Activated T-cell treated with anti-CD3 and anti-CD28 coated beads, Interleukin-2, amount 50 U/mL, for 24 hours (primary cell): ENCODE results near the gene SLITRK3.

Source experiments
- DNase-seq: peaks from one replicate; pipeline ENCODE4 v3.0.0-alpha.2; 2020
- H3K27ac Mint-ChIP-seq: 2 replicates; pipeline ENCODE4 v1.8.0; 2020; ENCODE audit warnings: mild to moderate bottlenecking, mixed read lengths
- H3K27me3 Mint-ChIP-seq: 2 replicates; pipeline ENCODE4 v1.8.0; 2020; ENCODE audit warnings: mixed read lengths
- H3K36me3 Mint-ChIP-seq: 2 replicates; pipeline ENCODE4 v1.8.0; 2020; ENCODE audit warnings: low read depth, mixed read lengths
- H3K4me1 Mint-ChIP-seq: 2 replicates; pipeline ENCODE4 v1.8.0; 2020; ENCODE audit warnings: low read depth, mixed read lengths
- H3K4me3 Mint-ChIP-seq: 2 replicates; pipeline ENCODE4 v1.8.0; 2020; ENCODE audit warnings: mild to moderate bottlenecking, moderate library complexity, mixed read lengths
- H3K9me3 Mint-ChIP-seq: 2 replicates; pipeline ENCODE4 v1.8.0; 2020; ENCODE audit warnings: mixed read lengths

SLITRK3 gene, protein sequence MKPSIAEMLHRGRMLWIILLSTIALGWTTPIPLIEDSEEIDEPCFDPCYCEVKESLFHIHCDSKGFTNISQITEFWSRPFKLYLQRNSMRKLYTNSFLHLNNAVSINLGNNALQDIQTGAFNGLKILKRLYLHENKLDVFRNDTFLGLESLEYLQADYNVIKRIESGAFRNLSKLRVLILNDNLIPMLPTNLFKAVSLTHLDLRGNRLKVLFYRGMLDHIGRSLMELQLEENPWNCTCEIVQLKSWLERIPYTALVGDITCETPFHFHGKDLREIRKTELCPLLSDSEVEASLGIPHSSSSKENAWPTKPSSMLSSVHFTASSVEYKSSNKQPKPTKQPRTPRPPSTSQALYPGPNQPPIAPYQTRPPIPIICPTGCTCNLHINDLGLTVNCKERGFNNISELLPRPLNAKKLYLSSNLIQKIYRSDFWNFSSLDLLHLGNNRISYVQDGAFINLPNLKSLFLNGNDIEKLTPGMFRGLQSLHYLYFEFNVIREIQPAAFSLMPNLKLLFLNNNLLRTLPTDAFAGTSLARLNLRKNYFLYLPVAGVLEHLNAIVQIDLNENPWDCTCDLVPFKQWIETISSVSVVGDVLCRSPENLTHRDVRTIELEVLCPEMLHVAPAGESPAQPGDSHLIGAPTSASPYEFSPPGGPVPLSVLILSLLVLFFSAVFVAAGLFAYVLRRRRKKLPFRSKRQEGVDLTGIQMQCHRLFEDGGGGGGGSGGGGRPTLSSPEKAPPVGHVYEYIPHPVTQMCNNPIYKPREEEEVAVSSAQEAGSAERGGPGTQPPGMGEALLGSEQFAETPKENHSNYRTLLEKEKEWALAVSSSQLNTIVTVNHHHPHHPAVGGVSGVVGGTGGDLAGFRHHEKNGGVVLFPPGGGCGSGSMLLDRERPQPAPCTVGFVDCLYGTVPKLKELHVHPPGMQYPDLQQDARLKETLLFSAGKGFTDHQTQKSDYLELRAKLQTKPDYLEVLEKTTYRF

DNA sequence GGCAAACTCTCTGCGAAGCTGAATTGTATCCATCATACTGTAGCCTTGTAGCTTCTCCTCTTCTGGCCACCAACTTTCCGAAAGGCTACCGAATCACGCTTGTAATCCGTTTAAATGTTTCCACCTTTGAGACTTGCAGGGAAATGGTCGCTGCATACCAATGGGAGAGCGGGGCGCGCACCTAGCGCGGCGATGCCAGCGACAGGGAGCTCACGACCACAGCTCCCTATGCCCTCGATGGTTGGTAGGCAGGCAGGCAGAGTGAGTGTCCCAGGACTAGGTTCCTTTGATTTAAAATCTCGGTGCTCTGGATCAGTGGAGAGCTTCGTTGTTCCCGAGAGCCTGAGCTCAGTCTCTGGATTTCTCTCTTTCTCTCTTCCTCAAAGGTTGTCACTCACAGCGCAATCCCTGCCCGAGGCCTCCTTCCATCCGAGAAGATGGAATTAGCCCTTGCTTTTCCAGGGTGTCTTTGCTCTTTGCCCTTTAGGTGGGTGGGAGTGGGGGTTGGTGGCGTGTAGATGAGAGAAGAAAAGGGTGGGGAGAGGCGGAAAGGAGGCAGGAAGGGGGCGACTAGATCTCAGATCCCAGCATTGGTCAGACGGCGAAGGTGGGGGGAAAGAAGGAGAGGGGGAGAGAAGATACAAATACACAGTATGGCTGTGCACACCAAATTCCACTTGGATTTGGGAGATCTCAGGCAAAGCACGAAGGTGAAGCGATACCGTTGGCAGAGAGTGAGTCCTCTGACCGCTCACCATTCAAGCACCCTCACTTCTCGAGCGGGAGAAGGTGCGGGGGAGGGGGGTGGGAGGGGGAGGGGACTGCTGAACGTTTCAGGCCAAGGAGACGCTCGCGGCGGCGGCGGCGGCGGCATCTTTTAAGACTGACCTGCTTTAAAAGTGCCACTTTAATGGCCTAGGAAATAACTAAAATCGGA, at the start of gene SLITRK3:
TSS of gene SLITRK3 (minus strand) at position 745 of the 937 bp plus-strand sequence. CDS start 5,554 bp downstream, outside the sequence.
- peaks cover 67% of the 10 kb centered on the region for H3K27me3 Mint-ChIP-seq
- no peak within 1 kb of the TSS for H3K27ac Mint-ChIP-seq
- peak within 1 kb of the TSS; percentile 32 for H3K4me3 Mint-ChIP-seq

DNA sequence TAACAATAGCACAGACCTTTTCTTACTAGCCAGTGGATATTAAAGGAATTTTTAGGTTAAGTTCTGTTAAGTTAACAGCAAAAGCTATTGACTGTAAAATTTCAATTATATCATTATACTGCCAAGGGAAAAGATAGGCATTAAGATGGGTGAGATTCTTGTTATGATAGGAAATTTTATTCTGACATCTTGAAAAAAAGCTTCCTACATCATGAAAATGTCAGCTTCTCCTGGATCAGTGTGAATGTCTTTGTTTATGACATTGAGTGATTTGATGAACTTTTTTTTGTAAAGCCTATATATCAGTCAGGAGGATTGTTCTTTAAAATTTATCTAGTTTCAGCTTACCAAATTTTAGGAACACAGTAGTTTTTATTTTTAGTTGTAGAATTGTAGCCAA, 47.4 kb upstream of the SLITRK3 start:
- peaks cover 2% of the 10 kb centered on the region for H3K9me3 Mint-ChIP-seq
- H3K4me3 Mint-ChIP-seq, result no peak overlapping the region
- H3K27ac Mint-ChIP-seq, result no peak overlapping the region
- no peaks in the 10 kb centered on the region for H3K27me3 Mint-ChIP-seq
- no peaks in the 10 kb centered on the region for H3K36me3 Mint-ChIP-seq
- no peak for DNase-seq
- H3K4me1 Mint-ChIP-seq, result no peaks in the 10 kb centered on the region

More for the DNA sequence above, at the start of gene SLITRK3:
- H3K4me1 Mint-ChIP-seq, result peaks cover 20% of the 10 kb centered on the region
- no peaks in the 10 kb centered on the region for H3K36me3 Mint-ChIP-seq
- H3K9me3 Mint-ChIP-seq, result no peaks in the 10 kb centered on the region
- no peak for DNase-seq

DNA sequence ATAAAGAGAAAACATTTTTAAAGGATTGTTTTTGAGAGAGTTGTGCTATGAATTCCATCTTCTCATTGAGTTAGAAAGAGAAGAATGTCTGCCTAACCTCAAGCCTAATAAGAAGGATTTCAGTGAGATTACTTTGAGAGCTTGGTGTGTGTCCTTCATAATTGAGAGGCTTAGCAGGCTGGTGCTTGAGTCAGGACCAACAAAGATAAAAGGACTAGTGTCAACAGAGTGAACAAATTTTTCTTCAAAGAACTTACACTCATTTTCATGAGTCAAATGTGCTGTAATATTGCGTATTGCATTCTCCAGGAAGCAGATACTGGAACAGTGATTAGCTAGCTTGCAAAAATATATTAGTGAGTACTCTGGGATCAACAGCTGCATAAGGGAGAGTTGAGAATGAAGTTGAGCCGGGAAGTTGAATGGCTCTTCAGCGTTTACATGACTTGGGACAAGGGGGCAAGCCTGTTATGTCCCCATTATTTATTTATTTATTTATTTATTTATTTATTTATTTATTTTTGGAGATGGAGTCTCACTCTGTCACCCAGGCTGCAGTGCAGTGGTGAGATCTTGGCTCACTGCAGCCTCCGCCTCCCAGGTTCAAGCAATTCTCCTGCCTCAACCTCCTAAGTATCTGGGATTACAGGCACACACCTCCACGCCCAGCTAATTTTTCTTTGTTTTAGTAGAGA, 37.5 kb upstream of the SLITRK3 start:
- Mint-ChIP-seq H3K4me1 (no peaks in the 10 kb centered on the region), H3K9me3 (peaks cover 2% of the 10 kb centered on the region)

DNA sequence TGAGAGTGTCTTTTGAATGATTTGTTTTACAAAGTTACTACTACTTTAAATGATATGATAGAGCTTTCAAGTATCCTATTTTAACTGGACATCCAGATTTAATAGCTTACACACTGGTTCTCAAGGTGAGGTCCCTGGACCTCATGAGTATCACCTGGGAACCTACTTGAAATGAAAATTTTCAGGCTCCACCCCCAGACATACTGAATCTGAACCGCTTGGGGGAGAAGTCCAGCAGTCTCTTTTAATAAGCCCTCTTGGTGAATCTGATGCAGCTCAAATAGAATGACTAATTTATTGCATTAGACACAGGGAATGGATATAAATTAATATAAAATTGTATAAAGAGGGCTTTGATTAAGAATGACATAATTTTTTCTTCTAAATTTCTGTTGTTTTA, 29.4 kb upstream of the SLITRK3 start:
- Mint-ChIP-seq H3K27me3 (no peaks in the 10 kb centered on the region), H3K27ac (no peak overlapping the region), H3K4me1 (no peaks in the 10 kb centered on the region), H3K9me3 (peaks cover 8% of the 10 kb centered on the region), H3K4me3 (no peak overlapping the region), H3K36me3 (no peaks in the 10 kb centered on the region)
- DNase-seq, result no peak

More for the DNA sequence above, 37.5 kb upstream of the SLITRK3 start:
- Mint-ChIP-seq H3K36me3 (no peaks in the 10 kb centered on the region), H3K4me3 (no peak overlapping the region), H3K27ac (no peak overlapping the region), H3K27me3 (no peaks in the 10 kb centered on the region)
- DNase-seq, result no peak

DNA sequence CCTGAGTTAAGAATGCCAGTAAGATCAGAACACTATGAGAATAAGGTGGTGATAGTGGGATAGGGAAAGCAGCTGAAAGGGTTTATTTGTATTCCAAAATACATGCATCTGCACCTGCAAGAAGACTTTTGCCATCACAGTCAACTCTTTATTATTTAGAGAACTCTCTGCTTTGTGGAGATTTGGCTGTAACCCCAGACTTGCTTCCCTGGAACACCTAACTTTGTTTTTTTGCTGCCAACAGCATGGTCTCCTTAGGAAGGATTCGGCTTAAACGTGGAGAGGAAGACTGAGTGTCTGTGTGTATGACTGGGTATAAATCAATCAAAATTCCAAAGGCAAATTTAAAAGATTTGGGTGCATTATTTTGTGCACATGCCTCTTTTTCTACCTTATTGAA, 21.6 kb upstream of the SLITRK3 start:
- H3K27me3 Mint-ChIP-seq, result no peaks in the 10 kb centered on the region
- no peak for DNase-seq
- H3K4me1 Mint-ChIP-seq, result no peaks in the 10 kb centered on the region
- no peak overlapping the region for H3K4me3 Mint-ChIP-seq
- H3K27ac Mint-ChIP-seq, result no peak overlapping the region
- peaks cover 5% of the 10 kb centered on the region for H3K9me3 Mint-ChIP-seq
- H3K36me3 Mint-ChIP-seq, result no peaks in the 10 kb centered on the region

DNA sequence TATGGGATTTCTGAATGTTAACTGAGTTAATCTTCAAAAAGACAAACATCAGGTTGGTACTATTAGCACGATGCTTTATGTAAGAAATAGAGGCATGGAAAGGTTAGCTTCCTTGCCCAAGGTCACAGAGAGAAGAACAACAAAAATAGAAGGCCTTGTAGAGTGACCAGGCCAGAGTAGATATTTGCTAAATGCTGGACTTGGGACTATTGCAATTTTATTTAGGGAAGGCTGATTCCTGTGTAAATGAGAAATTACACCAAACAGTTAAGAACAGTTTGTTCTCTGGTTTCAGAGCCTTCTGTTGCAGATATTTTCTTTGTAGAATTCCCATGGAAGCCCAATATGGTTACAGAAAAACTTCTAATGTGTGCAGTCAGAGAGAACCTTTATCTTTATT, 16.4 kb upstream of the SLITRK3 start:
- H3K4me3 Mint-ChIP-seq, result no peak overlapping the region
- H3K27me3 Mint-ChIP-seq, result no peaks in the 10 kb centered on the region
- no peaks in the 10 kb centered on the region for H3K36me3 Mint-ChIP-seq
- no peaks in the 10 kb centered on the region for H3K4me1 Mint-ChIP-seq
- DNase-seq, result no peak
- H3K9me3 Mint-ChIP-seq, result peaks cover 2% of the 10 kb centered on the region
- H3K27ac Mint-ChIP-seq, result no peak overlapping the region

DNA sequence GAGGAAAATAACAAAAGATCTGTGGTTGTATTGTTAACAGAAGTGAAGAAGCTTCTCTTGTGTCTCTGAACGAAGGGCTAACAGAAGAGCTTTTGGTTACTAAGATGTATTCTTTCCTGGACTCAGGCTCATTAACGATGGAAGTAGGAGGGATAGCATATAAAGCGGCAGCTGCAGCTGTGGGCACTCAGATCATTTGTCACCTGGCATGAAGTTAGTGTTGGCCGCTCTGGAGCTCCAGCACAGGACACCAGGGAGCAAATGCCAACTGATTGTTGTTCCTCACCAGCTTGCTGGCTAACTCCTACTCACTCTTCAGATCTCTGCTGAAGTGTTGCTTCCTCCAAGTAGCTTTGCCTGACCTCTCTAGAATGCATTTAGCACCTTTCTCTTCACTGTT, 15.5 kb upstream of the SLITRK3 start:
- H3K27ac Mint-ChIP-seq, result no peak overlapping the region
- peaks cover 2% of the 10 kb centered on the region for H3K4me1 Mint-ChIP-seq
- no peak for DNase-seq
- H3K36me3 Mint-ChIP-seq, result no peaks in the 10 kb centered on the region
- H3K9me3 Mint-ChIP-seq, result peaks cover 2% of the 10 kb centered on the region
- no peak overlapping the region for H3K4me3 Mint-ChIP-seq
- H3K27me3 Mint-ChIP-seq, result peaks cover 3% of the 10 kb centered on the region

DNA sequence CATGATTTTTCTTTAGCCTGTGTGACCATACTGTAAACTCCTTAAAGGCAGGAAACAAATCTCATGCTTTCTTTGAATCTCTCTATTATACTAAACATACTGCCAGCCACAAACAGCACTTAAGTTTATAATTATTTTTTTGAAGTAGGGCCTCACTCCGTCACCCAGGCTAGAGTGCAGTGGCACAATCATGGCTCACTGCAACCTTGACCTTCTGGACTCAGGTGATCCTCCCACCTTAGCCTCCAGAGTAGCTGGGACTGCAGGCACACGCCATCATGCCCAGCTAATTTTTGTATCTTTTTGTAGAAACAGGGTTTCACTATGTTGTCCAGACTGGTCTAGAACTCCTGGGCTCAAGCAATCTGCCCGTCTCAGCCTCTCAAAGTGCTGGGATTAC, 14.5 kb upstream of the SLITRK3 start:
- Mint-ChIP-seq H3K27ac (no peak overlapping the region), H3K36me3 (no peaks in the 10 kb centered on the region), H3K27me3 (peaks cover 7% of the 10 kb centered on the region), H3K4me1 (peaks cover 2% of the 10 kb centered on the region), H3K4me3 (no peak overlapping the region), H3K9me3 (peaks cover 2% of the 10 kb centered on the region)
- no peak for DNase-seq

DNA sequence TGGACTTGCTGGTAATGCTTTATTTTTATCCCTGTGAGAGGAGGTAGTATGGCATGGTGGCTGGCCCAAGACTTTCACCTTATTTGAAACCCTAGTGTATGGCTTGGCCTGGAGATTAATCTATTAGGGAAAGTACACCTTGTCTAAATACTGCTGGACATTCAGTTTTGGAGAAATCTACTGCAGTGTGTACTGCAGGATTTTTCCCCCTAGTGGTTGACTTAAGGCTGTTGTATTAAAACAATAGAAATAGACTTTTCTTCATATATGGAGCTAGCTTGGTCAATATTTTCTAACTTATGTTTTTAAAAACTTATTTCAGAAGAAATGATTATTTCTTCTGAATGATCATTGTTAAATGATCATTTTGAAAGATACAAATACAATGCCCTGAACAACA, 13.9 kb upstream of the SLITRK3 start:
- Mint-ChIP-seq H3K27ac (no peak overlapping the region), H3K36me3 (no peaks in the 10 kb centered on the region), H3K4me1 (peaks cover 2% of the 10 kb centered on the region), H3K4me3 (no peak overlapping the region), H3K27me3 (peaks cover 7% of the 10 kb centered on the region), H3K9me3 (peaks cover 1% of the 10 kb centered on the region)
- no peak for DNase-seq

DNA sequence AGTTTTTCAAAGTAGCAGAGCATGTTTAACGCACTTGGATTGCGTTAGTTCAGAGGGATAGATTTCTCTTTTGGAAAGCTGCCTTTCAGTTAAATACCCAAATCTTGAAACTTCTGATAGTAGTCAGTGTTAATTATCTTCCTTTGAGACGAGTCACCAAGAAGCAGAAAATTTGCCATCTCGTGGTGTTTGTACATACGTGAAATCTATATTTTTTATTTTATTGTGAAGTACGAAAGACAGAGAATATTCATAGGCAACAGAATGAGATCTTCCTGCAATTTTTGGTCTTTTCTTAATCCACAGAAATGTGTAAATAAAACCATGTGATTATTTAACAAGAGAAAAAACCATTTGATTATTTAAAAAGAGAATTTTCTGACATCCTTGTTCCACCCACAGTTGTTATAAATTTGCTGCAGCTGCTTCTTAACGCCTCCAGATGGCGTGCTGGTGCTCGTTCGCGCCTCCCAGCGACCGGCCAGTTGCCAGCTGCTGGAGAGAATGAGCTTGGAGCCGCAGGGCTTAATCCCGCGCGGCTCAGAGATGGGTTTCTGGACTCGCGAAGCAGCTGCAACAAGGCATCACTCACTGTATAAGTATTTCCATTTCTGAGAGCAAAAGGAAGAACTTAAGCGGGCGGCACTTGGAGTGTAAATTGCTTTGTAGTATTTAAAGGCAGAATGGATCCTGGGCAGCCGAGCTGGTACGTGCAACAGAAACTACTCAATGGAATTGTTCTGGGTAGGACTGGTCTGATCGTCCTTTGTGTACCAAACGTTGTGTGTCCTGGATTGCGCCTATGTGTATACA, 10.5 kb upstream of the SLITRK3 start:
- peaks cover 2% of the 10 kb centered on the region for H3K4me1 Mint-ChIP-seq
- DNase-seq, result peak; percentile 44
- H3K36me3 Mint-ChIP-seq, result no peaks in the 10 kb centered on the region
- peaks cover 12% of the 10 kb centered on the region for H3K27me3 Mint-ChIP-seq
- no peak overlapping the region for H3K27ac Mint-ChIP-seq
- no peaks in the 10 kb centered on the region for H3K9me3 Mint-ChIP-seq
- H3K4me3 Mint-ChIP-seq, result peak overlapping the region; percentile 18

DNA sequence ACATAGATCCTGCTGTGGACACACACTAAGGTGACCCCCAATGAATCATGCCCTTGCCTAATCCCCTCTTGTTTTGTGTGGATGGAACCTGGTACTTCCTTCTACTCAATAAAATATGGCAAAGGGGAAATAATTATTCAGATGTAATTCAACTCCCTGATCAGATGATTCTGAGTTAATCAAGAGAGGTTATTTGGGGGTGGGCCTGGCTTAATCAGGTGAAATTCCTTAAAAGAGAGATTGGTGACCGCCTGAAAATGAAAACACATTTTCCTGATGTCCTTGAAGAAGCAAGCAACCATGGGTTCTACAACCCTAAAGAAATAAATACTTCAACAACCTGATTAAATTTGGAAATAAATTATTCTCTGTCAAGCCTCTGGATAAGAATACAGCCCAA, 8.3 kb upstream of the SLITRK3 start:
- DNase-seq, result no peak
- Mint-ChIP-seq H3K36me3 (no peaks in the 10 kb centered on the region), H3K9me3 (no peaks in the 10 kb centered on the region), H3K27me3 (peaks cover 12% of the 10 kb centered on the region), H3K27ac (no peak overlapping the region), H3K4me3 (no peak overlapping the region), H3K4me1 (peaks cover 2% of the 10 kb centered on the region)

DNA sequence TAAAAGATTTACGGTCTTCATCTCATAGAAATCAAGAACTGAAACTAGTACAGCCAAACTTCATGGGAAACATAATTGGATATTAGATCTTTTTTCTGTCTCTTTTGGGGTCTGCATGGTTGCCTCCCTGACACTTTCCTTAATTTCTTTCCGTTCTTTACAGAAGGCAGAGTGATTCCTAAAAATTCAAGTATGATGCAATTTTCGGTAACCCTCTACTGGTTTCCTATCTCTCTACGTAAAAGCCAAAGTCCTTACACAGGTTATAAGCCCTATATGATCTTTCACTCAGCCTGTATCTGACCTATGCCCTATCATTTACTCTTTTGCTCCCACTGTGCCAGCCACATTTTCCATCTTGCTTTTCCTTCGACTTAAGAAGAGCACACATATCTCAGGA, 6.8 kb upstream of the SLITRK3 start:
- H3K27me3 Mint-ChIP-seq, result peaks cover 19% of the 10 kb centered on the region

DNA sequence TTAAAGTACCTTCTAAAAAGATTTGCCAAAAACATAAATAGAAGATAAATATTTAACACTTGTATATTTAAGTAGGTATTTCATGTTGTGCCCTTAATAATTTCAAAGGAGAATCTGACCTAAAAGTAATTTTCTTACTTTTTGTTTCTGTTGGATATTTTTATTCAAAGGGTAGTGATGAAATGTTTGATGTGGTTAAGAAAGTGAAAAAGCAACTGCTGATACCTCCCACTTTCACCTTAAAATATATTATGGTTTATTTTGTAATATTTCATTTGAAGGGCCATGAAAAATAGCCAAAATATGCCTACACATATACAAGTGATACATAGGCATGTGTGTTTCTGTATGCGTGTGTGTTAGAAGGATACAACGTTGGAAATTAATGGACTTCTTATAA, 5.8 kb upstream of the SLITRK3 start:
- peaks cover 25% of the 10 kb centered on the region for H3K27me3 Mint-ChIP-seq
- H3K36me3 Mint-ChIP-seq, result no peaks in the 10 kb centered on the region
- H3K4me3 Mint-ChIP-seq, result no peak overlapping the region
- H3K9me3 Mint-ChIP-seq, result no peaks in the 10 kb centered on the region
- no peak for DNase-seq
- H3K4me1 Mint-ChIP-seq, result peaks cover 5% of the 10 kb centered on the region
- H3K27ac Mint-ChIP-seq, result no peak overlapping the region

More for the DNA sequence above, 6.8 kb upstream of the SLITRK3 start:
- Mint-ChIP-seq H3K27ac (no peak overlapping the region), H3K9me3 (no peaks in the 10 kb centered on the region), H3K4me1 (peaks cover 2% of the 10 kb centered on the region), H3K36me3 (no peaks in the 10 kb centered on the region), H3K4me3 (no peak overlapping the region)
- DNase-seq, result no peak
